Hematopoietic multipotent progenitor cell (in vitro differentiated cells): ENCODE data around the gene STAT2. TPM values are rescaled to one million over a fixed set of nuclear protein-coding genes. Genes with fewer than 3 reads are reported as not detected.
"Not testable (repeated sequence)": the region's sequence is repeated elsewhere in the genome, so short reads cannot be mapped to it uniquely, and the experiment has no call there.

Experiments used
- DNase-seq, 3 donors: peaks; one replicate each; pipeline ENCODE4 v3.0.0-alpha.2; 2011 to 2015; ENCODE audit warnings: low read depth in 2 of 3, low spot score in 2 of 3
- total RNA-seq: library from RNA; depleted of rRNA; stranded (reverse); fragments of >200 nt; gene quantifications from one replicate; pipeline ENCODE4 v1.2.3, GENCODE V29; 2012

The STAT2 gene
- total RNA-seq, 1 donor, result 146 TPM

DNA sequence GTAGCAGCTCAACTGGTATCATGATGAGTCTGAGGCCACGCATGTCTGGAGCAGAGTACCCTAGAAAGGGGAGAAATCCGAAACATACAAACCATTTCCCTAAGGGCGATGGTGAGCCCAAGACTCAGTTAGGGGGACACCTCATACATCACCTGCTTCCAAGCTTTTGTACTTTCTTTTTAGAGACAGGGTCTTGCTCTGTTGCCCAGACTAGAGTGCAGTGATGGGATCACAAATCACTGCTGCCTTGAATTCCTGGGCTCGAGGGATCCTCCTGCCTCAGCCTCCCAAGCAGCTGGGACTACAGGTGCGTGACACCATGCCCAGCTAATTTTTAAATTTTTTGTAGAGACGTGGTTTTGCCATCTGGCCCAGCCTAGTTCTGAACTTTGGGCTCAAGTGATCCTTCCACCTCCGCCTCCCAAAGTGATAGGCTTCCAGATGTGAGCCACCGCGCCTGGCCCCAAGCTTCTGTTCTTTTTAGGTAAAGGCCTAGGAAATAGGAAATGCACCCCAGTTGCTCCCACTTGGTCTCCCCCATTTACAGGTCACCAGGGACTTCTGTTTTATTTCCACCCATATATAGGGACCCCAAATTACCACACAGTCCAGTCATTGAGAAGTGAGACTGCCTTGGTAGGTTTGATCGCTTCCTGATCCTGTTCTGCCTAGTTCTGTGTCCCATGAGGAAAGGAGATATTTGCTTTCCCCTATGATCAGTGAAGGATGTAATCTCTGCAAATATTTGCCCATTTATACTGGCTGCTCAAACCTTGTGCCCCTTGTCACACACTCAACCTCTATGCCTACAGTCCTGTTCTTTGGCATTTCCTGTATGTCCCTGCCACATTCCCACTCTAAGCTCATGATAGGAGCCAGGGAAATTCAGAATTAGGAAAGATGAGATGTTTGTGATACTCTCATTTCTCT, 2.5 kb upstream of the STAT2 start, which contains the start of gene APOF:
Gene APOF, minus strand, starts transcription at position 728 of the 930 bp plus-strand sequence. Its CDS starts 112 bp downstream, at position 616.
- DNase-seq, result no peak

DNA sequence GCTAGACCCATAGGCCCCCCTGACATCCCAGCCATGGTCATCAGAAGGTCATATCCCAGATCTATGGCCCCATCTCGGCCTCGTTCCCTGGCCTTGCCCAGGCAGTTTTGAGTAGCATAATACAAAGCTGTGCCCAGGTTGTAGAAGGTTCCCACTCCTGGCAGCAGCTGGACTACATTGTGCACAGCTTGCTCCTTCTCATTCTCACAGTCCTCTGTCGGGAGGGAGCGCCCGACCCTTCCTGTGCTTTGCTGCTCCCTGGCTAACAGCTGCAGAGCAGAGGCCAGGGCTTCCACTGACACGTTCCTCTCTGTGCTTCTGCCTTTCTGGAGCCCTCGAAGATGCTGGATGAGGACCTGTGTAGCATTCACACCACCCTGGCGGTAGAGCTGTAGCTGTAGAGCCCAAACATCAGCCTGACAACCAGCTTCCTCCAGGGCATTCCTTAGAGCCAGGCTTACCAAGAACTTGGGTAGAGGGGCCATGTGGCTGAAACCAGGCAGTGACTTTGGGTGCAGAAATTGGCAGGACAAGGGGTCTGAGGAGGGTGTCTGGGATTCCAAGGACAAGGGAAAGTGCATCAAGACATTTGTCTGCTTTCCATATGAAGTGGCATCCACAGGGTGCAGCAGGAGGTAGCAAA, 1.7 kb upstream of the STAT2 start:
- DNase-seq, result no peak

DNA sequence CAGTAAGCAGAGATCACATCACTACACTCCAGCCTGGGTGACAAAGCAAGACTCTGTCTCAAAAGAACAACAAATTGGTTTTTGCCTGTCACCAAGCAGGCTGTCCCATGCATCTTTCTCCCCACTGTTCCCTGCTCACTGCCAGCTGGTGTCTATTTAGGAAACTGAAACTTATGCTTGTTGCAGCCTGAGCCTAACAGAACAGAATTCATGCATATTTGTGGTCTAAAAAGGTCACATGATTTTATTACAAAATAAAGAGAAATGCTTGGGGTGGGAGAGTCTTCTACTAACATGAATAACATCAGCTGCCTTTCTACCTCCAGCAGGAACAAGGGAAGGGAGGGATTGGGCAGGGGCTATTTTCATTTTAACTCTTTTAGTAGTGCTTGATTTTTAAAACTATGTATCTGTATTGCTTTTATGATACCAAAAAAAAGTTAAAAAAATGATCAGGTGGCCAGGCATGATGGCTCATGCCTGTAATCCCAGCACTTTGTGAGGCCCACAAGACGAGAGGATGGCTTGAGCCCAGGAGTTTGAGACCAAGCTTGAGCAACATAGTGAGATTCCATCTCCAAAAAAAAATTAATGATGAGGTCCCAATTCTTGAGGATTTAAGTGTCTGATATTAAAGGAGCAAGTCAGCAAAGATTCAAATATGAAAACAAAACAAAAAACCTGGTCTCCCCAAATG, 923 bp downstream of the STAT2 start:
- peak in 1 of 3 donors; percentile 36 for DNase-seq

DNA sequence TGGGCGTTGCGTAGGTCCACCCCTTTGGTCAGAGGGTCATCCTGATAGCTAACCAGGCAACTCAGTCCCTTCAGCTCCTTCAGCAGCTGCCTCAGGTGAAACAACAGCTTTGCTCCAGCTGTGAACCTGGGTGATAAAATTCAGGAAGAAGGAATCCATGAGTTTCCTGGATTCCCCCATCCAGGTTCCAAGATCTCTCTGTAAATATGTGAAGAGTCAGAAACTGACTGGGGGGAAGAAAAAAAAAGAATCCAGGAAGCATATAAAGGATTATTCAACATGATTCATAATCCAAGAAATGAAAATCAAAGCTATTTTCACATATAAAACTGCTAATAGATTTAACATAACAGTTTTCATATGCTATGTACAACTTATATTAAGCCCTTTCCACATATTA, 8.6 kb downstream of the STAT2 start:
- no peak for DNase-seq

DNA sequence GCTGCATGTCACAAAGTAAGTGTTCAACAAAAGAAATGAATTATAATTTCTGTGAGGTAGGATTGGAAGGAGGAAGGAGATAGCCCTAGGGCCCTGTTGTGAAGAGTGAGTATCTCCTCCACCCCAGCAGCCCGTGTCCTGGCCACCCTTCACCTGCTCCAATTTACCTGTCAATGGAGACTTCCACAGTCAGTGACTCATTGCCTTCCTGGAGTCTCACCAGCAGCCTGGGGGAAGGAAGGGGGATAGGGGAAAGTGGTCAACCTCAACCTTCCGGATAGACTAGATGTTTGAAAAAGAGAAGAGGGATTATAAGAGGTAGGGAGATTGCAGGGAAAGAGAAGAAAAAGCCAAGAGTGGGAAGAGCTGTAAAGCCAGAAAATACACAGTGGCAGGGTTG, 9.2 kb downstream of the STAT2 start:
- no peak for DNase-seq

DNA sequence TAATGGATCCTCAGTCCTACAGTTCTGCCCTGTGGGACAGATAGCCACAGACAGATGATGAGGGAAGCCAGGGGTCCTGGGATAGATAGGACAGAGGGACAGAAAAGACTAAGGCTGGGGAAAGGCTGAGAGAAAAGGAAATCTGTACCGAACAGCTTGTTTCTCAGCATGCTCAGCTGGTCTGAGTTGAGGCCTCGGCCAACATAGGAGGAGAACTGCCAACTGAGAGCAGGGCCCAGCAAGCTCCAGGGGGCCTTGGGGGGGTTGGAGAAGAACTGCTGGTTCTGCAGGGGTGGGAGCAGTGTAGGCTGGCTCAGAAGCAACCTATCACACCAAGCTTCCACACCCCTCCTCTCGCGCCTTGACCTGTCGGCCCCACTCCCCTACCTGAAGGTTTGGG, 11.1 kb downstream of the STAT2 start:
- no peak for DNase-seq

DNA sequence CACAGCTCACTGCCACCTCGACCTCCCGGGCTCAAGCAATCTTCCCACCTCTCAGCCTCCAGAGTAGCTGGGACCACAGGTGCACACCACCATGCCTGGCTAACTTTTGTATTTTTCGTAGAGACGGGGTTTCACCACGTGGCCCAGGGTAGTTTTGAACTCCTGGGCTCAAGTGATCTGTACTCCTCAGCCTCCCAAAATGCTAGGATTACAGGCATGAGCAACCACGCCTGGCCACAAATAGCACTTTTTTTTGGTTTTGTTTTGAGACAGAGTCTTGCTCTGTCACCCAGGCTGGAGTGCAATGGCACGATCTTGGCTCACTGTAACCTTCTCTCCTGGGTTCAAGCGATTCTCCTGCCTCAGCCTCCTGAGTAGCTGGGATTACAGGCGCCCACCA, 12.7 kb downstream of the STAT2 start:
- DNase-seq, result not testable (repeated sequence)

DNA sequence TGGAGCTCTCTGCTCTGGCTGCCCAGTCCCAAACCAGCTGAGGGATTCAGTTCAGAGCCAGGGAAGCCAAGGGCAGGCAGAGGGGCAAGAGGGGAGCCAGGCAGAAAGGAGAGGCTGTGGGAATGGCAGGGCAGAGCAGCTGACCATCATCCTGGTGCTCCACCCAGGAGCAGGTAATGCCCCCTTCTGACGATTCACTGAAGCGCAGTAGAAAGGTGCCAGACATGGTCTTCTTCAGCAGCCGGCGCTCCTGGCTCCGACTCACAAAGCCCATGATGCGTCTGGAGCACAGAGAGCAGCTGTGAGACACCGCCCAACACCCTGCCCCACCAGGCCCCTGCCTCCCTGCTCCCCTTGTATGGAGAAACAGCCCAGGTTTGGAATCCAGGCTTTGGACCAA, 13.2 kb downstream of the STAT2 start:
- DNase-seq, result no peak

DNA sequence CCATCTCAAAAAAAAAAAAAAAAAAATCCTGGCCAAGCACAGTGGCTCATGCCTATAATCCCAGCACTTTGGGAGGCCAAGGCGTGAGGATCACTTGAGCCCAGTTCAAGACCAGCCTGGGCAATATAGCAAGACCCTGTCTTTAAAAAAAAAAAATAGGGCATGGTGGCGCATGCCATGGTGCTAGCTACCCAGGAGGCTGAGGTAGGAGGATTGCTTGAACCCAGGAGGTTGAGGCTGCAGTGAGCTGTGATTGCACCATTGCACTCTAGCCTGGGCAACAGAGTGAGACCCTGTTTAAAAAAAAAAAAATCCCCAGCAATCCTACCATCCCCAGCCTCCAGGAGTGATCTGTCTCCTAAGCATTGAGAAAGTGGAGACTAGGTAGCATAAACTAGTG, 17.6 kb downstream of the STAT2 start:
- not testable (repeated sequence) for DNase-seq

DNA sequence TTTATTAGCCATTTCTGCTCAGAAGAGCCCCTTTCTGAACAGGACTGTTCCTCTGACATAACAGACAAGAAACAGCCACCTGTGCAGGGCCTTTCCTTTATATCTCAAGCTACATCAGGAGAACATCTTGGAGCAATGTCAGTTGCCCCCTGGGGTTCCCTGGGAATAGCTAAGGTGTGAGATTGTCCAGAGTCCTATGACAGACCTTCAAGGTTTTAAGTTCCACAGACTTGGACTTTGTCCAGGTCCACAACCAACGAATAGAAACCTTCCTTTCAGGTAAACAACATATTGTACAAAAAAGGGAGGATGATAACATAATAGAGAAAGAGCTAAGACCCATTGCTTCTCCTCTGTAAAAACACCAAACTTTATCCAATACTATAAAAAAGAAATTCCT, 18.3 kb downstream of the STAT2 start:
- DNase-seq, result no peak

DNA sequence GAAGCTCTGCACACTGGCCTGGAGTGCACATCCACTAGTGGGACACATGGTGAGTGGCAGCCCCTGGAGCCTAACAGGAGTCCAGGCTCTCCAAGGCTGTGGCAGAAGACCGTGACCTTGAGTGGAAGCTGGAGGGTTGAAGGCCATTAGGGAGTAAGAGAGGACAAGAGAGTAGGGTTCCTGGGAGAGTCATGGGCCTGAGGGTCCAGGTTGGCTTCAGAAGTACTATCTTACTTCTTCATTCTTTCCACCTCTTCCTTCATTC, 20.8 kb downstream of the STAT2 start:
- no peak for DNase-seq

DNA sequence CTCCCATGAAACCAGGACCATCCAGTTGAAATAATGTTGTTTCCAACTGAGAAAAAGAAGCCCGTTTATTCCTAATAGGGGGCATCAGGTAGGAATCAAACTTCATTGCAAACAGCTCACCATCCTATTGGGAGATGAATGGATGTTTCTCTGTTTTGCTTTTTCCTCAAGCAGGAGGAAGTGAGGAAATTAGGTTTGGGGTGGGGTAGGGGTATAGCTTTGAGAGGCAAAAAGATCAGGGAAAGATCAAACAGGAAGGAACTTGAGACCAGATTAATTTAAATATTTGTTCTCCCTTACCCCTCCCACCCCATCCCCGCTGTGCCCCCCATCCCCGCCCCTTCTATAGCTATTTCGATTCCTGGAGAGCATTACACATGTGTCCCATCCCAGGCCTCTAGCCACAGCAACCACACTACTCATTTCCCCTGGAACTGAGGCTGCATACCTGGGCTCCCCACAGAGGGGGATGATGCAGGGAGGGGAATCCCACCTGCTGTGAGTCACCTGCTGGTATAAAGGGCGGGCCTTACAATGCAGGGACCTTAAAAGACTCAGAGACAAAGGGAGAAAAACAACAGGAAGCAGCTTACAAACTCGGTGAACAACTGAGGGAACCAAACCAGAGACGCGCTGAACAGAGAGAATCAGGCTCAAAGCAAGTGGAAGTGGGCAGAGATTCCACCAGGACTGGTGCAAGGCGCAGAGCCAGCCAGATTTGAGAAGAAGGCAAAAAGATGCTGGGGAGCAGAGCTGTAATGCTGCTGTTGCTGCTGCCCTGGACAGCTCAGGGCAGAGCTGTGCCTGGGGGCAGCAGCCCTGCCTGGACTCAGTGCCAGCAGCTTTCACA, 21.4 kb downstream of the STAT2 start, which contains the start of gene IL23A:
Gene IL23A, plus strand, starts transcription at position 577 of the 850 bp plus-strand sequence. Its CDS starts 161 bp downstream, at position 738.
- DNase-seq, result peak; percentile 45 to 73 (median 71)

DNA sequence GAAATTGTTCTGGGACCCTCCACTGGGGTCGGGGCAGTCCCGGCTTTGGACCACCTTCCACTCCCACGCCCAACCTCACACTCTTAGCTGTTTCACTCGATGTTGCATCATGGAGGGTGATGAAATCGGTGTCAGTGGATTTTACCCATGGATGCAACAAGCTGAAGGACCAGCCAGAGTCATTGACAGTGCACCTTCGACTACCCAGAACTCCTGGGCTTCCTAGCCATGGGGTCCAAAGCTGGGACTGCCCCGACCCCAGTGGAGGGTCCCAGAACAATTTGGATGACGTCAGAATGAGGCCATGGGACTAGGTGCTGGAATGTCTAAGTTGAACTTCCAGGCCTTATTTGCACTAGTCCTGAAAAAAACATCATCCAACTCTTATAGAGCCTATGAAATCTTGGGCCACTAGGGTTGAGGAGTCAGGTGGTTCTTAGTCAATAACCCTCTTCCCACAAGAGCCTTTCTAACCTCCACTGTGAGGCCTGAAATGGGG, 22.1 kb downstream of the STAT2 start:
- DNase-seq, result no peak

DNA sequence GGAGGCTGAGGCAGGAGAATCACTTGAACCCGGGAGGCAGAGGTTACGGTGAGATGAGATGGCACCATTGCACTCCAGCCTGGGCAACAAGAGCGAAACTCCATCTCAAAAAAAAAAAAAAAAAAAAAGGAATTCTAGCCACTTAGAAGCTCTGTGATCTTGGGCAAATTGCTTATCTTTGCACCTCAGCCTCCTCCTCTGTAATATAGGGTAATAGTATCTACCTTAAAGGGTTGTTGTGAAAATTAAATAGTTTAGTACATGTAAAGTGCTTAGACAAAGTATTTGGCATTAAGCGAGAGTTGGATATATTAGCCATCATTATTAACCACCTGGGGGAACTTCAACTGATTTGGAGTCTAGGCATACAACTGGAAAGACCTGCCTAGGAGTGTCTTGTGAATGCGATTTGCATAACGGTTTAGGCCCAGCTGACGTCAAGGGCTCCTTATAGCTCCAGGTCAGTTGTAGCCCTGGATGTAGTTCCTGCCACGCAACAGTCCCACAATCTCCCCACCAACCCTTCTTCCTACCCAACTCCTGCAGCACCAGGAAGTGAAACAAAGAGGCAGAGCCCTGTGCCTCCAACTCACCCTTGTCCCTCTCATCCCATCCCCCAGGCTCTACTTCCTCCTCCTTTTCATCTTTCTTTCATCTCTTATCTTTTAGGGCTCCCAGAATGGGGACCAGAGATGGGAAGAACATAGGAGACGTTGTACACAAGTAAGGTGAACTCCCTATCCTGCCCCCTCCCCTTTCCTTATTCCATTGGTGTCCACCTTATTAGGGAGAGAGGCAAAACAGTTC, 23.3 kb downstream of the STAT2 start:
- DNase-seq, result no peak

DNA sequence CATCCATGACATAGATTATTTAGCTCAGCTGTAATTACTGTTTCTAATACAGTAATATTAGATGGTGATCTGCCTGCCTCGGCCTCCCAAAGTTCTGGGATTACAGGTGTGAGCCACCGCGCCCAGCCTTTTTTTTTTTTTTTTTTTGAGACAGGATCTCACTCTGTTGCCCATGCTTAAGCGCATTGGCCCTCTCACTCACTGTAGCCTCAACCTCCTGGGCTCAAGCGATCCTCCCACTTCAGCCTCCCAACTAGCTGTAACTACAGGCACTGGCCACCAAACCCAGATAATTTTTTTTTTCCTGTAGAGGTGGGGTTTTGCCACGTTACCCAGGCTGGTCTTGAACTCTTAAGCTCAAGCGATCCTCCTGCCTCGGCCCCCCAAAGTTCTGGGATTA, 24.4 kb downstream of the STAT2 start:
- DNase-seq, result not testable (repeated sequence)

DNA sequence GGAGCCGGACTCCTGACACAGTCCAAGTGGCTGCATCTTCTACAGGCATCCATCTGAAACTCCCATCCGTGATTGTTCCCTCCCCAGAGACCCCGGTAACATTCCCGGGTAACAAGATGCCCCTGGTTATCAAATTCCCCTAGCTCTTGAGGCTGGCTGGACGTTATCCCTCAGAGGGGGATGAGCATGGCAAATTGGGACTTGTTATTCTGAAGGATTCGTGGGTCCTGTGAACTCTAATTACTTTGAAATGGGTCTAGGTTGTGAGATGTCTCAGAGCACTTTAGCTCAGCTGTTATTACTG, 25.5 kb downstream of the STAT2 start:
- DNase-seq, result no peak

DNA sequence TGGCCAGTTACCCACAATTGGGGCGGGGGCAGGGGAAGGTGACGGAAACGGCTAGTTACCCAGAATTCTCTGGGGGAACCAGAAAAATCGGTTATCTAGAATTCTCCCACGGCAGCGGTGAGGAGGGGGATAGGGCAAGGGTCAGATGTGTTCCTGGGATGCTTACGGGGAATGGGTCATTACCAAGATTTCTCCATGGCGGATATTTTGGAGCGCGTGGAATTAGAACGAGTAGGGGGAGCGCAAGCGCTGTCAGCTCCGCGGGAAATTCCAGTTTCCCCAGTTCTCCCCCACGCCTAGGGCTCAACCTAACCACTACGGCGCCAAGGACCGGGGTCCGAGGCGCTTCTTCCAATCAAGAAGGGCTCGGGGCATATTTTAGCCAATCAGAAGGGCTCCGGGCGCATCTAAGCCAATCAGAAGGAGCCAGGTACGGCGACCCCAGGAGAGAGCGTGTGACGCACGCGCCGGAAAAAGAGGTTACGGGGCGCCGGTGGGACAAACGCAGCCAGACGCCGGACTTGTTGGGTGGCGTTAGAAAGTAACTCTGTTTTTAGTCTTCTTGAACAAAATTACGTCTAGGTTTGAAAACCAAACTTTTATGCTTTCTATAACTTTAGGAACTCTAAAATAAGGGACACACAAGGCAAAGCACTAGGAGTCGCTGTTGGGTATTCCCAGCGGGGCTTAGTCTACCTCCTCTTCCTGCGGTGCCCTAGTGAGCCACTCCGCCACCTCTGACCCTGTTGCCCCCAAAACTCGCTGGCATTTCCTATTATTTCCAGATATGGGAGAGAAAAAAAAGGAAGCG, 26.0 kb downstream of the STAT2 start, which contains the start of gene PAN2:
Gene PAN2, minus strand, starts transcription at position 322 of the 811 bp plus-strand sequence. CDS start 906 bp downstream, outside the sequence.
- DNase-seq, result peak; percentile 91 to 98 (median 98)

DNA sequence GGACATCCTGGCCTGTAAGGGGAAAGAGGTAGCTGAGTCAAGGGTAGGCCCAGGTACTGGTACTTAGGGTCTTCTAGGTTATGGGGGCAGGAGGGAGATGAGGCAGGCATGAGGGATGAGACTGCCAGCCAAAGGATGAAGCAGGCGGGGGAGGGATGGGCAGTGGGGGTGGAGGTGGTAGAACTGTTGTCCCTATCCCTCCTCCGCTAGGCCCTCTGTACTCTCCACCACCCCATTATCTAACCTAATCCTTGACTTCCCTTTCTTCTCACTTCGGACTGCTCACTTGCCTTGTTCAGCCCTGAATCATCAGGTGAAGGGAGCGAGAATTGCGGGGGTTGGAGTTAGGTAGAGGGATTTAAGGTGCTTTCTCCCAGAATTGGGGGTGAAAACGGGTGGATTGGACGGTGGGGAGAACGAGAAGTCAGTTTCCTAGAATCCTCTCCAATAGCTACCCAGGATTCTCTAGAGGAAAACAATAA, 26.7 kb downstream of the STAT2 start:
- DNase-seq, result no peak
